ENCODE results near the gene SPOCK3. TPM values are rescaled to one million over a fixed set of nuclear protein-coding genes. Genes with fewer than 3 reads are reported as not detected.

SPOCK3 gene
- total and polyA plus RNA-seq, 3 donors from 2014 or later: 0.16 to 1.5 (median 0.68) TPM

- intact Hi-C loops (cut with DNase I; ENCODE audit: low total_unique reads): no loop called here
- H3K9me3 ChIP-seq: no peaks in the 10 kb centered on the region
- TF ChIP-seq POLR2A (IDR thresholded peaks at IDR 0.05) (no peak), CTCF (IDR thresholded peaks at IDR 0.05) (peak; percentile 54 to 91 (median 60))
- no peak overlapping the region for H3K27ac ChIP-seq
- DNase-seq: peak; percentile 88
- no peaks in the 10 kb centered on the region for H3K4me1 ChIP-seq
- WGBS, 2 donors: 20 to 21% methylated on average over 11 of the region's 11 CpGs
- H3K4me3 ChIP-seq: no peak overlapping the region
- H3K36me3 ChIP-seq (ENCODE audit: low read depth, missing control alignments): no peaks in the 10 kb centered on the region
- H3K27me3 ChIP-seq: no peaks in the 10 kb centered on the region
Observed at GRCh38 chr4:167021545-167022155, 212.6 kb downstream of the SPOCK3 start.

GRCh38 chr4:167020410-167020809 lies 213.9 kb downstream of the SPOCK3 start:
- H3K4me1 ChIP-seq: no peaks in the 10 kb centered on the region
- H3K27me3 ChIP-seq: no peaks in the 10 kb centered on the region
- WGBS, 2 donors: 55 to 67% methylated on average over 1 of the region's 1 CpG
- TF ChIP-seq POLR2A (IDR thresholded peaks at IDR 0.05) (no peak), CTCF (IDR thresholded peaks at IDR 0.05) (peak in 1 of 3 experiments; percentile 1)
- no peak for DNase-seq
- no peaks in the 10 kb centered on the region for H3K36me3 ChIP-seq (ENCODE audit: low read depth, missing control alignments)
- H3K4me3 ChIP-seq: no peak overlapping the region
- intact Hi-C loops (cut with DNase I; ENCODE audit: low total_unique reads): no loop called here
- H3K9me3 ChIP-seq: no peaks in the 10 kb centered on the region
- no peak overlapping the region for H3K27ac ChIP-seq

GRCh38 chr4:167014944-167015343 lies 219.3 kb downstream of the SPOCK3 start:
- H3K9me3 ChIP-seq: no peaks in the 10 kb centered on the region
- DNase-seq: no peak
- intact Hi-C loops (cut with DNase I; ENCODE audit: low total_unique reads): no loop called here
- TF ChIP-seq POLR2A (IDR thresholded peaks at IDR 0.05): no peak
- TF ChIP-seq CTCF (IDR thresholded peaks at IDR 0.05): no peak
- H3K27ac ChIP-seq: no peak overlapping the region
- no peak overlapping the region for H3K4me3 ChIP-seq
- no peaks in the 10 kb centered on the region for H3K4me1 ChIP-seq
- H3K27me3 ChIP-seq: no peaks in the 10 kb centered on the region
- H3K36me3 ChIP-seq (ENCODE audit: low read depth, missing control alignments): no peaks in the 10 kb centered on the region

GRCh38 chr4:167003326-167003725 lies 231.0 kb downstream of the SPOCK3 start:
- H3K27ac ChIP-seq: no peak overlapping the region
- WGBS, 2 donors: 75 to 80% methylated on average over 4 of the region's 4 CpGs
- intact Hi-C loops (cut with DNase I; ENCODE audit: low total_unique reads): no loop called here
- H3K4me3 ChIP-seq: no peak overlapping the region
- TF ChIP-seq POLR2A (IDR thresholded peaks at IDR 0.05) (no peak), CTCF (IDR thresholded peaks at IDR 0.05) (no peak)
- DNase-seq: no peak
- no peaks in the 10 kb centered on the region for H3K4me1 ChIP-seq
- H3K36me3 ChIP-seq (ENCODE audit: low read depth, missing control alignments): no peaks in the 10 kb centered on the region
- H3K9me3 ChIP-seq: no peaks in the 10 kb centered on the region
- no peaks in the 10 kb centered on the region for H3K27me3 ChIP-seq
